Fibroblast of skin of abdomen (primary cell): ENCODE data around the gene CEP72.
A peak's percentile ranks its signal among the peaks of the same experiment; 100 is the strongest.
"Not testable (repeated sequence)": the region's sequence is repeated elsewhere in the genome, so short reads cannot be mapped to it uniquely, and the experiment has no call there.

ENCODE experiments used
- DNase-seq: peaks from one replicate; pipeline ENCODE4 v3.0.0-alpha.2; 2013

CEP72 gene

DNA sequence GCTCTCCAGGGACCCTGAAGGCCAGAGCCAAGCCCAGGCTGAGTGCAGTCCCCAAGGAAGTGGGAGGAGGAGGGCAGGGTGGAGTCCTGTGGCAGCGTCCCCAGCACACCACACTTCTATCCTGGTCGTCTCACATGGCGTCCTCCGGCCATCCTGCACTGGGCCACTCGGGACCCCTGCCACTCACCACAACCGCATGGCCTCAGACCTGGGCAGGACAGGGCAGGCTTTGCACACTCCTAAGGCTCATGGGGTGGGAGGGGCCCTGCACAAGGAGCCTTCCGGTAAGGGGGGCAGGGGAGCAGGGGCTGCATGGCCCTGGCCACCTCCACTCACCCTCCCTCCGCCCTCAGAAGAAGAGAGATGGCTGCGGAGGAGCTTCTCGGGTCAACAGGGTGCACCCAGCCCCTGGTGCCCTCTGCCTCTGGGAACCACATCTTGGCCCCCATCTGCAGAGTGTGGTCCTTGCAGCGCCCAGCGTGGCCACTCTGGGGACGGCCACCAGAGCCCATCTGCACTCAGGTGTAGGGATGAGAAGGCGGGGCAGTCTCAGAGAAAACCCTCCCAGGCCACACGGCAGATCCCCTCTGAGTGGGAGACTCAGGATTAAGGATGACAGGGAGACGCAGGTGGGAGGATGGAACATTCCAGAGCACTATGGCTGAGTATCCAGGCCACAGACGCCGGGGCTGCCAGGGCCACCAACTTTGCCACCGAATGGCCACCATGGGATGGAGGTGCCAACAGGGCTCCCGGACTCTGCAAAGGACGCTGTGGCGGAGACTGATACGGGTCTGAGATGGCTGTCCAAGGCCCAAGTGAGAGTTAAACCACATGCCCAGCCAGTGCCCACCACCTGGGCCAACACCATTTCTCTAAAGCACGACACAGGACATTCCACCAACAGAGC, 73.4 kb downstream of the CEP72 start:
- DNase-seq = no peak

DNA sequence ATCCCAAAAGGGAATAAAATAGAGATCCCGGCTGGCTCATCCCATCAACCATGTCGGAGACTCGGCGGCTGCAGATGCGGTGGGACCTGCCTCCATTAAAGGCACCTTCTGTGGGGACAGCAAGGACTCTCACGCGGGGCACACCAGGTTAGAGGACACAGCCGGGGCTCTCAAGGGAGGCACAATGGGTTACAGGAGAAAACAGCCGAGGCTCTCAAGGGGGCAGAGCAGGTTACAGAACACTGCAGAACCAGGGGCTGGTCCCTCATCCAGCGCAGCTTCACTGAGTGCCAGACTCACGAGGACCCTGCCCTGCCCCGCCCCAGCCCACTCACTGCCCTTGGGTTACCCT, 74.0 kb downstream of the CEP72 start:
- not testable (repeated sequence) for DNase-seq

GRCh38 chr5:686936-687335, 74.8 kb downstream of the CEP72 start:
- DNase-seq = not testable (repeated sequence)

DNA sequence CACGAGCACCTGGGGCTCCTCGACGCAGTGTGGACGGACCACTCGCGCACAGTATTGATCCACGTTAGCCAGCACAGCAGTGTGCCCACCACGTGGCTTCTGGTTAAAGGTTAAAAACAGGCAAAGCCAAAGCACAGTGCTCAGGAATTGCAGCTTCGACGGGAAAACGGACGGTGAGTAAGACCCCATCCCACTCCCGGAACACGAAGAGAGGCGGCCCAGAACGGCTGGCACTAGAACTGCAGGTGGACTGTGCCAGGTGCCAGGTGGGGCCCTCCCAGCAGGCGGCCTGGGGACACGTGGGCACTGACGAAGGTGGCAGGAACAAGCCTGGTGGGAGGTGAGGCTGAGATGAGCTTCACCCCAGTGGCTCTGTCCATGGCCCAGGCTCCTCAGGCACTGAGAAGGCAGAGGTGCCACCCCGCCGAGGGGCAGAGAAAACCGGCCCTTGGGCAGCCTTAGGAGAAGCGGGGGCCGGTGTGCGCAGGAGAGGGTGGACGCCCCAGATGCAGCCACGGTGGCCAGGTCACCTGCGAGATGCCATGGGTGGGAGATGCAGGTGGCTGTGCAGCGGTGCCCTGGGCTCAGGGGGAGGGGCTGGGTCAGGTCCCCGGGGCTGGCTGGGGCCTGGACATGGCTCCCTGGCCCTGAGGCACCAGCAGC, 76.3 kb downstream of the CEP72 start:
- not testable (repeated sequence) for DNase-seq

DNA sequence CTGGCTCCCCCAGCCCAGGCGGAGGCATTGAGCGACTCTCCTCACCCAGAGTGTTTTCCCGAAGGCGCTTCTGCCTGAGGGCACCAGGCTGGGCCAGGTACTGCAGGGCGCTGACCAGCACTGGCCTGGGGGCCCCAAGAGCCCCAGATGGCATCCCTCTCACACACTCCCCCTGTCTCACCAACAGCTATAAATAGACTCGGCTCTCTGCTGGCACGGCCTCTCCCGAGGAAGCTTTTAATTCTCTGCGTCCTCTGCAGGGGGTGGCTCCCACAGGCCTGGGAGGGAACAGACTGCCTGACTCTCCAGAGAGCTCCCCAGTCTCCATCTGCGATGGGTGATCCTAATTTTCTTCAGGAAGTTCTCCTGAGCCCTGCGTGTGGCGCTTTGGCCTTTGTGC, 78.2 kb downstream of the CEP72 start:
- DNase-seq = not testable (repeated sequence)

DNA sequence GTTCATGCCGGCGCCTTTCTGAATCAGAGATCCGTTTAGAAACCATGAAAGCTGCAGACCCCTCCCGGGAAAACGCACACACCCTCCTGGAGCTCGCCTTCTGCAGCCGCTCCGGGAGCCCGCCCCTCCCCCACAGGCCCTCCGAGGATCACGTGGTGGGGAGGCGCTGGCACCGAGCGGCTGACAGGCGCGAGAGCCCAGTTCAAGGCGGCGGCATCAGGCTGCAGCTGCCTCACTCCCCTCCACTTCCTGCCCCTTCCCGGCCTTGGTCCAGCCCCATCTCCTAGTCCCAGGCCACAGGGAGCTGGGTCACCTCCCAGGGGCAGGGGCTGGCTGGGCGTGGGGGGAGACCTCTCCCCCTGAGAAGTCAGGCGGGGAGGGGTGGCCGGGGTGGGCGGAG, 78.9 kb downstream of the CEP72 start:
- not testable (repeated sequence) for DNase-seq

- no peak for DNase-seq
These were observed 79.8 kb downstream of the CEP72 start for GRCh38 chr5:691817-692528.

DNA sequence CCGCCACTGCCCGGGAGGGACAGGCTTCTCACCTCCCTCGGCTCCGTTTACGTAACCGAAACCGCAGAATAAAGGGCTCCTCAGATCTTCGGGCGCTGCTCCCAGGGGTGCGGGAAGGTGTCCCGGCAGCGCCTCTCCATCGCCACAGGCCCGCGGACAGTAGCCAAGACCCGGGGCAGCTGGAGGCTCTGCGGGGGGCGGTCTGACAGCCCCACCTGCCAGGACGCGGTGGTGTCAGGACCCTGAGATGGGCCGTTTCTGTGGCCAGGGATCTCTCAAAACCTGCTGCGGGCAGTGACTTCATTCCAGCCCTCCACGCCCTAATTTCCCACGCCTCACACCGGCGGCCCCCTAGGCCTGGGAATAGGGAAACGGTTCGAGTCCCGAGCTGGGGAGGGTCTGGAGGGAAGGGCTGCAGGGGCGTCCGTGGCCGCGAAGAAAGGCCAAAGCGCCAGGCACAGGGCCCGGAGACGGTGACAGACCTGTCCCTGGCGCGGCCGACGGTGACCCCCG, 80.4 kb downstream of the CEP72 start:
- DNase-seq = not testable (repeated sequence)

- peak; percentile 38 for DNase-seq
These were observed 81.3 kb downstream of the CEP72 start, which contains the start of gene TPPP for GRCh38 chr5:693271-694041. Gene TPPP (minus strand): TSS chr5:693352. CDS start chr5:678060, 15,292 bp downstream.

DNA sequence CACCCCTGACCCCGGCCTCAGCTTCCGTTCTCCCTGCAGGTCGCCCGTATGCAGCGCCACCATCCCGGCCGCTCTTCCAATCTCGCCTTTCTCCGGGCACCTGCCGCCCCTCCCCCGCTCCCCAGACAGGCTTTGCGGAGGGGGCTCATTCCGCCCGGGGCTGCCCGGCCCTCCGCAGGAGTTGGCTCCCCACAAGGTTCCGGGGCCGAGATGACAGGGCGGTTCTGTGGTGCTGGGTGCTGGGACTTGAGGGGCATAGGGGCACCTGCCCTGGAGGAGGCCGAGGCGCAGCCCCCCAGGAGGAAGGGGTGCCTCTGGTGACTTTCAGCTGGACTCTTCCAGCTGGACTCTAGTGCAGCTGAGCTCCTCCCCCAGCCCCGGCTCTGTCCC, 81.9 kb downstream of the CEP72 start:
- DNase-seq = not testable (repeated sequence)

GRCh38 chr5:695475-695874, 83.3 kb downstream of the CEP72 start:
- DNase-seq = not testable (repeated sequence)

- not testable (repeated sequence) for DNase-seq
These were observed 84.1 kb downstream of the CEP72 start for GRCh38 chr5:696191-696590.

- not testable (repeated sequence) for DNase-seq
These were observed 84.9 kb downstream of the CEP72 start for GRCh38 chr5:696753-697702.
